ENCODE results near the gene VPS4A.

Gene VPS4A

DNA sequence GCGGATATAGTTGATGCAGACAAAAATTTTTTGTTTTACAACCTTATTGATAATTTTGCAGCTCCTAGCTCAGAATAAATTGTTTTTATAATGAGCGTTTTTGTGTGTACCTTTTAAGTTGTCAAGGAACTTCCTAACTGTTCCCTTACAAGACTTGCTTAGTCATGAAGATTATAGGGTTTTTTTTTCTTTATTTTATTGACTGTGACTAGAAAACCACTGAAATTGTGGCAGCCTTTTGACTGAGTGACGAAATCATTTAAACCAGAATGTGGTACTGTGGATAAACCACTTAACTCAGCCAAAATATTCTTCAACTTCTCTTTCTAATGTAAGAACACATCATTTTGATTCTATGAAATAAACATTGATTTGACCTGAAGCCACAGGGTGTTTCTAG, 40.8 kb upstream of the VPS4A start (continued):
- TF ChIP-seq ISL1 (CRISPR knock-in tag; IDR thresholded peaks at IDR 0.05), result no peak
- TF ChIP-seq CSDC2 (CRISPR knock-in tag; IDR thresholded peaks at IDR 0.05), result no peak

DNA sequence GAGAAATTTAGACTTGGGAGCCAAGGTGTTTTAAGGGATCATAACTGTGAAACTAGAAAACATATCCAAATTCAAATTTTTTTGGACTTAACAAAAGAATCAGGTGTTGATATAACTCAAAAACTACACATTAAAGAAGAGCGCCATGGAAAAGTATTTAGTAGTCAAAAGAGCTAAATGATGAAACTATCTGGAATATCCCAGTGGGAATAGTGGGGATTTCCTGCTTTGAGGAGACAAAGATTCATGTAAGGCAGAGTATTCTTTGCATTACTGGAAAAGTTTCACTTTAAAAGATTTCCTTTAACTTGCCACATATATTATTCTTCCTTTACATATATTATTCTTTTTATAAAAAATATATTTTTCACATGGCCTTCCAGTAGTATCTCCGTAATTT, 40.3 kb upstream of the VPS4A start:
- TF ChIP-seq, protein P1, sequence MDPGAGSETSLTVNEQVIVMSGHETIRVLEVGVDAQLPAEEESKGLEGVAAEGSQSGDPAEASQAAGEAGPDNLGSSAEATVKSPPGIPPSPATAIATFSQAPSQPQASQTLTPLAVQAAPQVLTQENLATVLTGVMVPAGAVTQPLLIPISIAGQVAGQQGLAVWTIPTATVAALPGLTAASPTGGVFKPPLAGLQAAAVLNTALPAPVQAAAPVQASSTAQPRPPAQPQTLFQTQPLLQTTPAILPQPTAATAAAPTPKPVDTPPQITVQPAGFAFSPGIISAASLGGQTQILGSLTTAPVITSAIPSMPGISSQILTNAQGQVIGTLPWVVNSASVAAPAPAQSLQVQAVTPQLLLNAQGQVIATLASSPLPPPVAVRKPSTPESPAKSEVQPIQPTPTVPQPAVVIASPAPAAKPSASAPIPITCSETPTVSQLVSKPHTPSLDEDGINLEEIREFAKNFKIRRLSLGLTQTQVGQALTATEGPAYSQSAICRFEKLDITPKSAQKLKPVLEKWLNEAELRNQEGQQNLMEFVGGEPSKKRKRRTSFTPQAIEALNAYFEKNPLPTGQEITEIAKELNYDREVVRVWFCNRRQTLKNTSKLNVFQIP (CRISPR knock-in tag; IDR thresholded peaks at IDR 0.05; ENCODE audit: borderline replicate concordance, low read depth), result no peak
- TF ChIP-seq ZFP30 (CRISPR knock-in tag; IDR thresholded peaks at IDR 0.05) (no peak), CSDC2 (CRISPR knock-in tag; IDR thresholded peaks at IDR 0.05) (no peak), ZNF565 (CRISPR knock-in tag; conservative IDR thresholded peaks at IDR 0.05; ENCODE audit: low read depth) (no peak), ZNF8 (CRISPR knock-in tag; IDR thresholded peaks at IDR 0.05) (no peak)
- no peak for ATAC-seq

DNA sequence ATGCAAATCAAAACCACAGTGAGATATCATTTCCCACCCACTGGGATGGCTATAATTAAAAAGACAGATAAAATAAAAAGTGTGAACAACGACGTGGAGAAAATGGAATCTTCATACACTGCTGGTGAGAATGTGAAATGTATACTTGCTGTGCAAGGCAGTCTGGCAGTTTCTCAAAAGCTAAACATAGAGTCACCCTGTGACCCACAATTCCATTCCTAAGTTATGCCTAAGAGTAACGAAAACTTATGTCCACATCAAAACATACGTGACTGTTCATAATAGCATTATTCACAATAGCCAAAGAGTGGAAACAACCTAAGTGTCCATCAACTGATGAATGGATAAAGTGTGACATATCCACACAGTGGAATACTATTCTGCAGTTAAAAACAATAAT, 38.1 kb upstream of the VPS4A start:
- ATAC-seq, result no peak
- TF ChIP-seq BACH2 (CRISPR knock-in tag; IDR thresholded peaks at IDR 0.05; ENCODE audit: borderline replicate concordance), result no peak
- TF ChIP-seq, protein P2, sequence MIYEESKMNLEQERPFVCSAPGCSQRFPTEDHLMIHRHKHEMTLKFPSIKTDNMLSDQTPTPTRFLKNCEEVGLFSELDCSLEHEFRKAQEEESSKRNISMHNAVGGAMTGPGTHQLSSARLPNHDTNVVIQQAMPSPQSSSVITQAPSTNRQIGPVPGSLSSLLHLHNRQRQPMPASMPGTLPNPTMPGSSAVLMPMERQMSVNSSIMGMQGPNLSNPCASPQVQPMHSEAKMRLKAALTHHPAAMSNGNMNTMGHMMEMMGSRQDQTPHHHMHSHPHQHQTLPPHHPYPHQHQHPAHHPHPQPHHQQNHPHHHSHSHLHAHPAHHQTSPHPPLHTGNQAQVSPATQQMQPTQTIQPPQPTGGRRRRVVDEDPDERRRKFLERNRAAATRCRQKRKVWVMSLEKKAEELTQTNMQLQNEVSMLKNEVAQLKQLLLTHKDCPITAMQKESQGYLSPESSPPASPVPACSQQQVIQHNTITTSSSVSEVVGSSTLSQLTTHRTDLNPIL (CRISPR knock-in tag; IDR thresholded peaks at IDR 0.05; ENCODE audit: low read depth), result no peak
- no peak for TF ChIP-seq OSR1 (CRISPR knock-in tag; IDR thresholded peaks at IDR 0.05)
- TF ChIP-seq ARNTL (CRISPR knock-in tag; IDR thresholded peaks at IDR 0.05; ENCODE audit: borderline replicate concordance, low read depth), result no peak
- no peak for TF ChIP-seq RARB (CRISPR knock-in tag; IDR thresholded peaks at IDR 0.05)
- no peak for TF ChIP-seq ZNF8 (CRISPR knock-in tag; IDR thresholded peaks at IDR 0.05)
- no peak for TF ChIP-seq CSDC2 (CRISPR knock-in tag; IDR thresholded peaks at IDR 0.05)
- no peak for TF ChIP-seq TCF4 (CRISPR knock-in tag; IDR thresholded peaks at IDR 0.05; ENCODE audit: borderline replicate concordance)
- TF ChIP-seq, protein P1 (CRISPR knock-in tag; IDR thresholded peaks at IDR 0.05; ENCODE audit: borderline replicate concordance, low read depth), result no peak
- no peak for TF ChIP-seq ZNF565 (CRISPR knock-in tag; conservative IDR thresholded peaks at IDR 0.05; ENCODE audit: low read depth)

DNA sequence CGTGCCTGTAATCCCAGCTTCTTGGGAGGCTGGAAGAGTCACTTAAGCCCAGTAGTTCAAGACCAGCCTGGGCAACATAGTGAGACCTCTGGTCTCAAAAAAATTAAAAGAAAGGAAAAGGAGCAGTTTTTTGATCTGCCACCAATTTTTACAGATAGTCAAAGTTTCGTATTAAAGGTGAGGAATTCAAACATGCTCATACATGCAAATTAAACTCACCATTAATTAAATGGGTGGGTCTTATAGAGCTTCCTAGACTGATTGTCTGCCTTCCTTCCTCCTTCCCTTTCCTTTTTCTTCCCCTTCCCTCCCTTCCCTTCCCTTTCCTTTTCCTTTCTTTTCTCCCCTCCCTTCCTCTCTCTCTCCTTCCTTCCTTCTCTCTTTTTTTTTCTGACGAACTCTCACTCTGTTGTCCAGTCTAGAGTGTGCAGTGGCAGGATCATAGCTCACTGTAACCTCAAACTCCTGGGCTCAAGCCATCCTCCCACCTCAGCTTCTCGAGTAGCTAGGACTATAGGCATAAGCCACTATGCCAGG, 36.4 kb upstream of the VPS4A start:
- TF ChIP-seq PPARA (CRISPR knock-in tag; IDR thresholded peaks at IDR 0.05; ENCODE audit: borderline replicate concordance), result no peak
- TF ChIP-seq ZFP3 (CRISPR knock-in tag; IDR thresholded peaks at IDR 0.05), result no peak
- TF ChIP-seq BACH2 (CRISPR knock-in tag; IDR thresholded peaks at IDR 0.05; ENCODE audit: borderline replicate concordance), result no peak
- TF ChIP-seq ZNF8 (CRISPR knock-in tag; IDR thresholded peaks at IDR 0.05), result no peak
- no peak for TF ChIP-seq ARNTL (CRISPR knock-in tag; IDR thresholded peaks at IDR 0.05; ENCODE audit: borderline replicate concordance, low read depth)
- TF ChIP-seq SNAI2 (CRISPR knock-in tag; IDR thresholded peaks at IDR 0.05), result no peak
- TF ChIP-seq, protein P3, sequence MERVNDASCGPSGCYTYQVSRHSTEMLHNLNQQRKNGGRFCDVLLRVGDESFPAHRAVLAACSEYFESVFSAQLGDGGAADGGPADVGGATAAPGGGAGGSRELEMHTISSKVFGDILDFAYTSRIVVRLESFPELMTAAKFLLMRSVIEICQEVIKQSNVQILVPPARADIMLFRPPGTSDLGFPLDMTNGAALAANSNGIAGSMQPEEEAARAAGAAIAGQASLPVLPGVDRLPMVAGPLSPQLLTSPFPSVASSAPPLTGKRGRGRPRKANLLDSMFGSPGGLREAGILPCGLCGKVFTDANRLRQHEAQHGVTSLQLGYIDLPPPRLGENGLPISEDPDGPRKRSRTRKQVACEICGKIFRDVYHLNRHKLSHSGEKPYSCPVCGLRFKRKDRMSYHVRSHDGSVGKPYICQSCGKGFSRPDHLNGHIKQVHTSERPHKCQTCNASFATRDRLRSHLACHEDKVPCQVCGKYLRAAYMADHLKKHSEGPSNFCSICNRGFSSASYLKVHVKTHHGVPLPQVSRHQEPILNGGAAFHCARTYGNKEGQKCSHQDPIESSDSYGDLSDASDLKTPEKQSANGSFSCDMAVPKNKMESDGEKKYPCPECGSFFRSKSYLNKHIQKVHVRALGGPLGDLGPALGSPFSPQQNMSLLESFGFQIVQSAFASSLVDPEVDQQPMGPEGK (CRISPR knock-in tag; IDR thresholded peaks at IDR 0.05; ENCODE audit: borderline replicate concordance), result no peak
- TF ChIP-seq, protein P4, sequence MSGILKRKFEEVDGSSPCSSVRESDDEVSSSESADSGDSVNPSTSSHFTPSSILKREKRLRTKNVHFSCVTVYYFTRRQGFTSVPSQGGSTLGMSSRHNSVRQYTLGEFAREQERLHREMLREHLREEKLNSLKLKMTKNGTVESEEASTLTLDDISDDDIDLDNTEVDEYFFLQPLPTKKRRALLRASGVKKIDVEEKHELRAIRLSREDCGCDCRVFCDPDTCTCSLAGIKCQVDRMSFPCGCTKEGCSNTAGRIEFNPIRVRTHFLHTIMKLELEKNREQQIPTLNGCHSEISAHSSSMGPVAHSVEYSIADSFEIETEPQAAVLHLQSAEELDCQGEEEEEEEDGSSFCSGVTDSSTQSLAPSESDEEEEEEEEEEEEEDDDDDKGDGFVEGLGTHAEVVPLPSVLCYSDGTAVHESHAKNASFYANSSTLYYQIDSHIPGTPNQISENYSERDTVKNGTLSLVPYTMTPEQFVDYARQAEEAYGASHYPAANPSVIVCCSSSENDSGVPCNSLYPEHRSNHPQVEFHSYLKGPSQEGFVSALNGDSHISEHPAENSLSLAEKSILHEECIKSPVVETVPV (CRISPR knock-in tag; IDR thresholded peaks at IDR 0.05), result no peak
- no peak for TF ChIP-seq CSDC2 (CRISPR knock-in tag; IDR thresholded peaks at IDR 0.05)
- TF ChIP-seq ZFP30 (CRISPR knock-in tag; IDR thresholded peaks at IDR 0.05), result no peak
- ATAC-seq, result no peak
